CD4-positive, alpha-beta T cell (primary cell): Measurements from ENCODE around the gene DNAL1. TPM values are rescaled to one million over a fixed set of nuclear protein-coding genes. Genes with fewer than 3 reads are reported as not detected.

Experiments
- ATAC-seq: fragments of 200-7000 bp; cut with Tn5 transposase; one replicate; pipeline ENCODE4 v1.10.0; 2022; ENCODE audit warnings: mild to moderate bottlenecking; ENCODE audit not compliant: poor library complexity
- CTCF ChIA-PET: fragments of 350-600 bp; sonication (Branson Sonifier 250); formaldehyde crosslinking; loops from one replicate; lab custom pipeline; 2021; ENCODE audit warnings: antibody characterized with exemption, inconsistent platforms; lab: Charles Lee
- POLR2A ChIA-PET: fragments of 350-600 bp; sonication (Branson Sonifier 250); formaldehyde crosslinking; loops from one replicate; lab custom pipeline; 2021; ENCODE audit warnings: antibody characterized with exemption, inconsistent platforms; lab: Charles Lee
- DNase-seq, 14 experiments: peaks; one replicate each; pipeline ENCODE4 v3.0.0-alpha.2; 2013 to 2020; ENCODE audit warnings: mixed read lengths in 2 of 14
- H3K27ac ChIP-seq, 2 donors: one replicate each; pipeline versions ENCODE4 v1.5.1 to v1.7.0; 2013; ENCODE audit warnings: low read length in 2 of 2, low read depth in 1 of 2, mild to moderate bottlenecking in 1 of 2
- H3K27me3 ChIP-seq, 2 experiments: 1 replicate in 1 of 2; 2 replicates in 1 of 2; pipeline versions ENCODE4 v1.6.1 to v1.7.0; 2013; ENCODE audit warnings: low read length in 2 of 2, control low read depth in 1 of 2, mild to moderate bottlenecking in 1 of 2, moderate library complexity in 1 of 2; ENCODE audit not compliant: insufficient read depth in 2 of 2, control insufficient read depth in 1 of 2
- H3K36me3 ChIP-seq: one replicate; pipeline ENCODE4 v1.6.1; 2013; ENCODE audit warnings: low read length, control low read depth; ENCODE audit not compliant: insufficient read depth
- H3K4me1 ChIP-seq: one replicate; pipeline ENCODE4 v1.6.1; 2013; ENCODE audit warnings: low read length, control low read depth; ENCODE audit not compliant: insufficient read depth
- H3K4me3 ChIP-seq: one replicate; pipeline ENCODE4 v1.5.1; 2013; ENCODE audit warnings: mild to moderate bottlenecking, low read length, moderate library complexity
- H3K9me3 ChIP-seq, 2 experiments: 1 replicate in 1 of 2; 2 replicates in 1 of 2; pipeline versions ENCODE4 v1.6.1 to v1.7.0; 2013; ENCODE audit warnings: low read length in 2 of 2, mild to moderate bottlenecking in 2 of 2, control low read depth in 1 of 2, moderate library complexity in 1 of 2; ENCODE audit not compliant: control insufficient read depth in 1 of 2, insufficient read depth in 1 of 2
- H3K27ac Mint-ChIP-seq: one replicate; pipeline ENCODE4 v1.8.0; 2020; ENCODE audit warnings: mixed read lengths
- H3K27me3 Mint-ChIP-seq: one replicate; pipeline ENCODE4 v1.8.0; 2021; ENCODE audit warnings: mixed read lengths
- H3K36me3 Mint-ChIP-seq: one replicate; pipeline ENCODE4 v1.8.0; 2021; ENCODE audit warnings: low read depth, mixed read lengths
- H3K4me1 Mint-ChIP-seq: one replicate; pipeline ENCODE4 v1.8.0; 2021; ENCODE audit warnings: low read depth, mixed read lengths
- H3K4me3 Mint-ChIP-seq: one replicate; pipeline ENCODE4 v1.8.0; 2020; ENCODE audit warnings: mild to moderate bottlenecking, mixed read lengths
- H3K9me3 Mint-ChIP-seq: one replicate; pipeline ENCODE4 v1.8.0; 2020; ENCODE audit warnings: mixed read lengths
- CTCF ChIP-seq: fragments of 200-600 bp; IDR thresholded peaks from one replicate; pipeline ENCODE4 v1.8.0; 2022; ENCODE audit warnings: antibody characterized with exemption, mild to moderate bottlenecking
- intact Hi-C, 2 experiments: fragments of 100-400 bp; cut with DNase I in 1 of 2; cut with micrococcal nuclease in 1 of 2; formaldehyde crosslinking; loops; one replicate each; pipeline versions ENCODE4 v1.15.1 to v1.9.0; 2023 to 2025; cut with DNase I, micrococcal nuclease
- total RNA-seq, 174 experiments: library from RNA in 2 of 174; stranded (reverse) in 2 of 174; gene quantifications; one replicate each; pipeline ENCODE4 v1.2.3 and lab custom pipeline; 2021 to 2026

Gene DNAL1
- total RNA-seq, 2 experiments from 2014 or later = 2.9 to 3.7 TPM

- H3K9me3 ChIP-seq = no peaks in the 10 kb centered on the region
- no peaks in the 10 kb centered on the region for H3K4me1 ChIP-seq
- no peaks in the 10 kb centered on the region for H3K9me3 Mint-ChIP-seq
- DNase-seq = no peak
- H3K27me3 Mint-ChIP-seq = no peaks in the 10 kb centered on the region
- H3K4me3 Mint-ChIP-seq = no peak overlapping the region
- intact Hi-C loops = no loop called here
- no peak for TF ChIP-seq CTCF
- H3K36me3 Mint-ChIP-seq = no peaks in the 10 kb centered on the region
- ChIA-PET CTCF (no interaction called here), POLR2A (interaction anchor here (1.2 kb wide), 1 partner anchor 245 kb away, joined by 3 read pairs; the partner anchor contains the start of gene PTGR2)
- no peaks in the 10 kb centered on the region for H3K27me3 ChIP-seq
- no peaks in the 10 kb centered on the region for H3K4me1 Mint-ChIP-seq
- H3K36me3 ChIP-seq = no peaks in the 10 kb centered on the region
- no peak for ATAC-seq
- no peak overlapping the region for H3K4me3 ChIP-seq
- no peak overlapping the region for H3K27ac ChIP-seq
- H3K27ac Mint-ChIP-seq = no peak overlapping the region
Measured at GRCh38 chr14:73606271-73606670, 38.5 kb upstream of the DNAL1 start.

- intact Hi-C loops = no loop called here
- POLR2A ChIA-PET = no interaction called here
- CTCF ChIA-PET = no interaction called here
Measured at GRCh38 chr14:73607241-73607640, 37.5 kb upstream of the DNAL1 start.

GRCh38 chr14:73610687-73611086, 34.1 kb upstream of the DNAL1 start:
- H3K4me1 ChIP-seq = peaks cover 10% of the 10 kb centered on the region
- H3K36me3 Mint-ChIP-seq = peaks cover 3% of the 10 kb centered on the region
- no peak for DNase-seq
- no peak for TF ChIP-seq CTCF
- H3K27ac Mint-ChIP-seq = peak overlapping the region; percentile 42
- ChIA-PET CTCF (interaction anchor here (0.7 kb wide), 1 partner anchor 315 kb away, joined by 3 read pairs; no protein-coding TSS in a partner anchor), POLR2A (interaction anchor here (1.2 kb wide), 1 partner anchor 19 kb away, joined by 3 read pairs; the partner anchor contains the start of gene ACOT4)
- no peaks in the 10 kb centered on the region for H3K9me3 Mint-ChIP-seq
- H3K27ac ChIP-seq = no peak overlapping the region
- no peak for ATAC-seq
- H3K4me1 Mint-ChIP-seq = peaks cover 7% of the 10 kb centered on the region
- H3K27me3 Mint-ChIP-seq = no peaks in the 10 kb centered on the region
- H3K4me3 Mint-ChIP-seq = no peak overlapping the region
- H3K4me3 ChIP-seq = no peak overlapping the region
- H3K27me3 ChIP-seq = no peaks in the 10 kb centered on the region
- intact Hi-C loops = loop anchor here in 1 of 2 experiments (5.0 kb wide), 1 partner anchor 118 kb away; the partner anchor contains the start of gene RIOX1
- no peaks in the 10 kb centered on the region for H3K9me3 ChIP-seq
- no peaks in the 10 kb centered on the region for H3K36me3 ChIP-seq

More at GRCh38 chr14:73607241-73607640, 37.5 kb upstream of the DNAL1 start:
- Mint-ChIP-seq H3K27ac (no peak overlapping the region), H3K27me3 (no peaks in the 10 kb centered on the region), H3K36me3 (no peaks in the 10 kb centered on the region), H3K4me1 (no peaks in the 10 kb centered on the region), H3K4me3 (no peak overlapping the region), H3K9me3 (no peaks in the 10 kb centered on the region)
- TF ChIP-seq CTCF = no peak
- H3K4me3 ChIP-seq = no peak overlapping the region
- ATAC-seq = no peak
- H3K36me3 ChIP-seq = no peaks in the 10 kb centered on the region
- no peaks in the 10 kb centered on the region for H3K9me3 ChIP-seq
- no peak for DNase-seq
- H3K27me3 ChIP-seq = no peaks in the 10 kb centered on the region
- no peak overlapping the region for H3K27ac ChIP-seq
- H3K4me1 ChIP-seq = peaks cover 4% of the 10 kb centered on the region
